PFSK-1 (cell line): ENCODE results near the gene KCNH8.

Experiments used
- FOXP2 ChIP-seq: optimal IDR thresholded peaks from 2 replicates; pipeline ENCODE3; 2011; ENCODE audit warnings: borderline replicate concordance, control low read depth, inconsistent platforms; ENCODE audit not compliant: insufficient read depth; ENCODE audit errors: extremely low read length, extremely low read depth
- POLR2AphosphoS5 ChIP-seq: IDR thresholded peaks from 2 replicates; pipeline ENCODE4 v1.6.1; 2012; ENCODE audit warnings: low read depth, mild to moderate bottlenecking, control low read depth, low read length, moderate library complexity
- SIN3A ChIP-seq: IDR thresholded peaks from 2 replicates; pipeline ENCODE4 v1.6.1; 2012; ENCODE audit warnings: mild to moderate bottlenecking, low read length, moderate library complexity, borderline replicate concordance; ENCODE audit not compliant: insufficient read depth
- TAF1 ChIP-seq: IDR thresholded peaks from 2 replicates; pipeline ENCODE4 v1.6.1; 2012; ENCODE audit warnings: low read length, control low read depth, borderline replicate concordance; ENCODE audit not compliant: insufficient read depth
- TF ChIP-seq, protein P1 (sequence below), 2 experiments: IDR thresholded peaks; 2 replicates each; pipeline versions ENCODE4 v1.6.1 to v1.8.0; 2011 to 2012; ENCODE audit warnings: low read depth in 2 of 2, low read length in 2 of 2, control low read depth in 1 of 2, inconsistent platforms in 1 of 2, mild to moderate bottlenecking in 1 of 2, moderate library complexity in 1 of 2; ENCODE audit not compliant: insufficient read depth in 1 of 2

Gene KCNH8

DNA sequence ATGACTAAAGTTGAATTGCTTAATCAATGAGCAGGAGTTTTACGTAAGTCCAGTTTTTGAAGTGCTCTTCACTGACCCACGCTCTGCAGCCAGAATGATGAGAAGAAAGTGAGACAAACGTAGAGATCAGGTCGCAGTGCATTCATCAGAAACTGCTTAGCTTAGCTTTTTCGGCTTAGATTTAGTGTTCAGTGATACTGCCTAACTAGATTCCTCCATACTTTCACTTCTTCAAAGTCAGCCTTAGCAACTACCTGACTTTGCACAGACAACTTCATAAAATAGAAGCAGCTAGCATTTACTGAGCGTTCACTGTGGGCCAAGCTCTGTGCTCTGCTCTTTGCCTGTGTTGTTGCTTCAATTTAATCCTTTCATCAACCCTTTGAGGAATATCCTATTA is 116.1 kb downstream of the KCNH8 start:
- TF ChIP-seq TAF1 (no peak), FOXP2 (no peak)

DNA sequence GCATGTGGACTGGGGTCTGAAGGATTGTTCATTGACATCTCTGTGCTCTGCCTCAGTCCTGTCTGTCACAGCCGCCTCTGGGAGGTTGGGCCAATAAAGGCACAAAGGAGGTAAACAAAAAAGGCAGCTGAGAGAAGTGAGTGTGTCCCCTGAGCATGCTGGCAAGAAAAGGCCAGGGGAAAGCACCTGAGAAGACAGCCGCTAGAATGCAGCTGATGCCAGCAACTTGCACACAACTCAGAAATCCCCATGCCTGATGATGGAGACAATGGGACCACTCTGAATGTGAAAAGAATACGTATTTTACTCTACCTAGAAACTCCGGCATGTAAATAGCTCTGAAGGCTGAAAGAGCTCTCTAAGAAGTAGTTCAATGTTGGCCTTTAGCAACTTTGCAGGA is 118.7 kb downstream of the KCNH8 start:
- TF ChIP-seq SIN3A (no peak), POLR2AphosphoS5 (no peak), TAF1 (no peak), FOXP2 (no peak)
- TF ChIP-seq, protein P1, sequence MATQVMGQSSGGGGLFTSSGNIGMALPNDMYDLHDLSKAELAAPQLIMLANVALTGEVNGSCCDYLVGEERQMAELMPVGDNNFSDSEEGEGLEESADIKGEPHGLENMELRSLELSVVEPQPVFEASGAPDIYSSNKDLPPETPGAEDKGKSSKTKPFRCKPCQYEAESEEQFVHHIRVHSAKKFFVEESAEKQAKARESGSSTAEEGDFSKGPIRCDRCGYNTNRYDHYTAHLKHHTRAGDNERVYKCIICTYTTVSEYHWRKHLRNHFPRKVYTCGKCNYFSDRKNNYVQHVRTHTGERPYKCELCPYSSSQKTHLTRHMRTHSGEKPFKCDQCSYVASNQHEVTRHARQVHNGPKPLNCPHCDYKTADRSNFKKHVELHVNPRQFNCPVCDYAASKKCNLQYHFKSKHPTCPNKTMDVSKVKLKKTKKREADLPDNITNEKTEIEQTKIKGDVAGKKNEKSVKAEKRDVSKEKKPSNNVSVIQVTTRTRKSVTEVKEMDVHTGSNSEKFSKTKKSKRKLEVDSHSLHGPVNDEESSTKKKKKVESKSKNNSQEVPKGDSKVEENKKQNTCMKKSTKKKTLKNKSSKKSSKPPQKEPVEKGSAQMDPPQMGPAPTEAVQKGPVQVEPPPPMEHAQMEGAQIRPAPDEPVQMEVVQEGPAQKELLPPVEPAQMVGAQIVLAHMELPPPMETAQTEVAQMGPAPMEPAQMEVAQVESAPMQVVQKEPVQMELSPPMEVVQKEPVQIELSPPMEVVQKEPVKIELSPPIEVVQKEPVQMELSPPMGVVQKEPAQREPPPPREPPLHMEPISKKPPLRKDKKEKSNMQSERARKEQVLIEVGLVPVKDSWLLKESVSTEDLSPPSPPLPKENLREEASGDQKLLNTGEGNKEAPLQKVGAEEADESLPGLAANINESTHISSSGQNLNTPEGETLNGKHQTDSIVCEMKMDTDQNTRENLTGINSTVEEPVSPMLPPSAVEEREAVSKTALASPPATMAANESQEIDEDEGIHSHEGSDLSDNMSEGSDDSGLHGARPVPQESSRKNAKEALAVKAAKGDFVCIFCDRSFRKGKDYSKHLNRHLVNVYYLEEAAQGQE (IDR thresholded peaks at IDR 0.05; ENCODE audit: insufficient read depth in 1 of 2, low read depth in 2 of 2, low read length in 2 of 2) = no peak

DNA sequence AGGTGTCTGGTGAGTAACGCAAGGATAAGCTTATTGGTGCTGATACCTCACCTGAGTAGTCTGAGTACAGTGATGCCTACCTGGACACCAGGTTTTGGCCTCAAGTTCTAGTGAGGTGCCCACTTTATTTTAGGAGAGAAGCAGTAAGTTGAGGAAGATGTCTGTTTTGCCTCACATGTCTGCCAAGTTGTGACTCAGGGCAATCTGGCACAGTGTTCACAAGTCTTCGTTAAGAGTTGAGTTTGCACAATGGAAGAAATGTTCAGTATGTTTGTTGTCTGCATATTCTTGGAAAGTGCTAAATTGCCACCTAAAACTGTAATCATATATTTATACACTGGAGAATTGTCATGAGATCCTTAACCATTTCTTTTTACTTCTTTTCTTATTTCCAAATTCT is 122.2 kb downstream of the KCNH8 start:
- TF ChIP-seq POLR2AphosphoS5 (no peak), FOXP2 (no peak), SIN3A (no peak), TAF1 (no peak)
- TF ChIP-seq, protein P1 (IDR thresholded peaks at IDR 0.05; ENCODE audit: insufficient read depth in 1 of 2, low read depth in 2 of 2, low read length in 2 of 2) = no peak

DNA sequence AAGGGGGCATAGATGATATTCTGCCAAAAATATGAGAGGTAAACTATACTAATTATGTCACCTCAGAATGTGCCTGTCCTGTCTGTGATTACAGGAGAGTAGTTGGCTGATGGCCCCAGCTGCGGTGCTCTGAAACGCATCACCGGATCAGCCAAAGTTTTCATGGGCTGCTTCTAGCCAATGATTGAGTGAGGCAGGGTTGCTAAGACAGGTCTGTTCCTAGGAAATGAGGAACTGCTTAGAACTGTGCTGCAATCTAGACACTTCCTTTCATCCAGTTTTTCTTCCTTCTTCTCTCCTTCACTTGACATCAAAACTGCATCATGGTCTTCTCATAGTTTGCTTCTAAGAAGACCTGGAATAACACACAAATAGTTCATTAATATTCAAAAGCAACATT is 124.0 kb downstream of the KCNH8 start:
- TF ChIP-seq, protein P1 (IDR thresholded peaks at IDR 0.05; ENCODE audit: insufficient read depth in 1 of 2, low read depth in 2 of 2, low read length in 2 of 2) = no peak
- TF ChIP-seq TAF1 (no peak), SIN3A (no peak), POLR2AphosphoS5 (no peak), FOXP2 (no peak)

DNA sequence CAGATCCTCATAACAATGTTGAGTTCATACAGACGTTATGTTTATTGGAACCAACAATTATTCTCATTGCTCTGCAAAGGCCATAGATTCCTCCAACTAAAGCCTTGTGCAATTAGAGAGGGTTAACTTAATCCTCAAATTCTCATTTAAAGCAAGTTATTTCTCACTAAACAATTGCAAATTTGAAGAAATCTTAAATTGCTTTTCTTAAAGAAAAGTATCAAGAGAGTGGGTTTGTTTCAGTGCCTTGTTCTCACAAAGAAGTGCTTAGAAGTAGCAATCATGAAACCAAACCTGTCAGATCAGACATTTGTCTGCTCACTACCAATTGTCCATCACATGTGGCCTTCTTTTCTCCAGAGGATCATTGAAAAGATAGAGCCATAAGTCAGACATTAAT is 124.8 kb downstream of the KCNH8 start:
- TF ChIP-seq FOXP2 (no peak), POLR2AphosphoS5 (no peak), SIN3A (no peak), TAF1 (no peak)

DNA sequence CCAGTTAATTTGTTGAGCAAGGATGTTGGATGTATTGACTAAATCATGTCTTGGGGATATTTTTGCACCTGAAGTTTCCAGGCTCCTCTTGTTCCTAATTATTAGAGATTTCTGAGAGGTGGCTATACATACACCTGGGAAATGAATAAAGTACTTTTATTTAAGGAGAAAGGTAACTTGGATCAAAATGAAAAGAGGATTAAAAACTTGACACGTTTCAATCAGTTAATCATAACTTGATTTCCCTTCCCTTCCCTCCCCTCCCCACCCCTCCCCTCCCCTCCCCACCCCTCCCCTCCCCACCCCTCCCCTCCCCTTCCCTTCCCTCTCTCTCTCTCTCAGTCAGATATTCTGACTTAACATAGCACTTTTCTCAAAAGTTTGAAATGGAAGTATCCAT is 126.3 kb downstream of the KCNH8 start:
- TF ChIP-seq SIN3A (no peak), TAF1 (no peak), POLR2AphosphoS5 (no peak), FOXP2 (no peak)
- TF ChIP-seq, protein P1 (IDR thresholded peaks at IDR 0.05; ENCODE audit: insufficient read depth in 1 of 2, low read depth in 2 of 2, low read length in 2 of 2) = no peak
